Measurements from ENCODE around the gene IKBKE. TPM values are rescaled to one million over a fixed set of nuclear protein-coding genes. Genes with fewer than 3 reads are reported as not detected.
A peak's percentile ranks its signal among the peaks of the same experiment; 100 is the strongest.

Gene IKBKE
- polyA plus RNA-seq, 4 donors, result 4.1 to 8.7 (median 6.9) TPM

- DNase-seq, result no peak
- Histone ChIP-seq H3K9me3 (ENCODE audit: control insufficient read depth in 2 of 2, insufficient read depth in 1 of 2, low read depth in 1 of 2, low read length in 1 of 2) (no peaks in the 10 kb centered on the region), H3K27me3 (ENCODE audit: control insufficient read depth in 3 of 3, insufficient read depth in 3 of 3, low read length in 3 of 3) (no peaks in the 10 kb centered on the region), H3K4me3 (ENCODE audit: low read depth in 1 of 3, low read length in 3 of 3) (no peak overlapping the region), H3K27ac (ENCODE audit: low read depth in 1 of 3, low read length in 2 of 3) (peak overlapping the region in 1 of 3 donors; percentile 18), H3K36me3 (ENCODE audit: control insufficient read depth in 3 of 3, insufficient read depth in 2 of 3, low read depth in 1 of 3, low read length in 3 of 3) (peaks cover 0 to 38% (median 4%) of the 10 kb centered on the region in 3 donors), H3K4me1 (ENCODE audit: control insufficient read depth in 3 of 3, insufficient read depth in 2 of 3, low read depth in 1 of 3, low read length in 2 of 3) (peaks cover 3 to 24% (median 20%) of the 10 kb centered on the region in 3 donors)
- FAIRE-seq, result no peak
- 71 to 85% (median 84%) methylated on average over 2 of the region's 2 CpGs for WGBS, 3 donors
These were observed 1.7 kb downstream of the IKBKE start for GRCh38 chr1:206472024-206472423.

DNA sequence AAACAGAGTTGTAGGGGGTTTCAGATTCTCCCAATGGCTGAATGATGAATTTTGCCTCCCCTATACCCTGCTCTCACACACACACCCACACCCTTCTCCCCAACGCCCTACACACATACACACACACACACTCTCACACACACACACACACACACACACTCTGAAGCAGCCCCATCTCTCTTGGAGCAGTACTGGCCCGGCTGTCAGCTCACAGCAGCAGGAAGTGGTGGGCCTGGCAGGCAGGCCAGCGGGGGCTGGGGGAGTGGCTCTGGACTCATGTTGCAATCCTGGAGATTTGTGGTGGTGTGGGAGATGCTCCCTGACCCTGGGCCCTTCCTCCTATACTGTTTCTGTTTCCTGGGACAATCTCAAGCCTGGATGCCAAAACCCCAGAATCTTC is 2.2 kb downstream of the IKBKE start:
- H3K4me3 ChIP-seq (ENCODE audit: low read depth in 1 of 3, low read length in 3 of 3), result no peak overlapping the region
- H3K36me3 ChIP-seq (ENCODE audit: control insufficient read depth in 3 of 3, insufficient read depth in 2 of 3, low read depth in 1 of 3, low read length in 3 of 3), result peaks cover 0 to 42% (median 4%) of the 10 kb centered on the region in 3 donors
- DNase-seq (no peak), FAIRE-seq (no peak)
- peaks cover 3 to 24% (median 20%) of the 10 kb centered on the region in 3 donors for H3K4me1 ChIP-seq (ENCODE audit: control insufficient read depth in 3 of 3, insufficient read depth in 2 of 3, low read depth in 1 of 3, low read length in 2 of 3)
- no peaks in the 10 kb centered on the region for H3K27me3 ChIP-seq (ENCODE audit: control insufficient read depth in 3 of 3, insufficient read depth in 3 of 3, low read length in 3 of 3)
- no peaks in the 10 kb centered on the region for H3K9me3 ChIP-seq (ENCODE audit: control insufficient read depth in 2 of 2, insufficient read depth in 1 of 2, low read depth in 1 of 2, low read length in 1 of 2)
- H3K27ac ChIP-seq (ENCODE audit: low read depth in 1 of 3, low read length in 2 of 3), result peak overlapping the region in 1 of 3 donors; percentile 29
- WGBS, 3 donors, result 23 to 65% (median 43%) methylated on average over 3 of the region's 3 CpGs

DNA sequence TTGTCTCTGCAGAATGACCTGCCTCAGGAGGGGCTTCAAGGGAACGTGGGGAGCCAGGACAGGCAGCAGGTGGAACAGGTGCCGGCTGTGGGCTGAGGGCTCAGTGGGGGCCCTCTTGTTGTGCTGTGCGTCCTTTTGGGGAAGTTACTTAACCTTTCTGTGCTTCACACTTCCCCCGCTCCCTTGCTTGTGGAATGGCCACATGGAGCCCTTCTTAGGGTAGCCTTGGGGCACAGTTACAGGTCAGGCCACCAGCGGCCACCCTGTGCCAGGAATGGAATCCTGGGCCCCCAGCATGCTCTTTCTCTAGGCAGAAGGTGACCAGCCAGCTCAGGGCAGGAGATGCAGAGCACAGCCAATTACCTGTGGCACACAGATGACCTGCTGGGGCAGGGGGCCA is 2.6 kb downstream of the IKBKE start:
- Histone ChIP-seq H3K4me1 (ENCODE audit: control insufficient read depth in 3 of 3, insufficient read depth in 2 of 3, low read depth in 1 of 3, low read length in 2 of 3) (peaks cover 3 to 22% (median 20%) of the 10 kb centered on the region in 3 donors), H3K9me3 (ENCODE audit: control insufficient read depth in 2 of 2, insufficient read depth in 1 of 2, low read depth in 1 of 2, low read length in 1 of 2) (no peaks in the 10 kb centered on the region), H3K4me3 (ENCODE audit: low read depth in 1 of 3, low read length in 3 of 3) (no peak overlapping the region), H3K27ac (ENCODE audit: low read depth in 1 of 3, low read length in 2 of 3) (peak overlapping the region in 1 of 3 donors; percentile 29), H3K36me3 (ENCODE audit: control insufficient read depth in 3 of 3, insufficient read depth in 2 of 3, low read depth in 1 of 3, low read length in 3 of 3) (peaks cover 0 to 47% (median 4%) of the 10 kb centered on the region in 3 donors), H3K27me3 (ENCODE audit: control insufficient read depth in 3 of 3, insufficient read depth in 3 of 3, low read length in 3 of 3) (no peaks in the 10 kb centered on the region)
- DNase-seq (no peak), FAIRE-seq (no peak)
- WGBS, 3 donors, result 55 to 76% (median 69%) methylated on average over 5 of the region's 5 CpGs

- FAIRE-seq (no peak), DNase-seq (no peak)
- Histone ChIP-seq H3K36me3 (ENCODE audit: control insufficient read depth in 3 of 3, insufficient read depth in 2 of 3, low read depth in 1 of 3, low read length in 3 of 3) (peaks cover 0 to 73% (median 4%) of the 10 kb centered on the region in 3 donors), H3K4me1 (ENCODE audit: control insufficient read depth in 3 of 3, insufficient read depth in 2 of 3, low read depth in 1 of 3, low read length in 2 of 3) (peaks cover 0 to 11% (median 5%) of the 10 kb centered on the region in 3 donors), H3K27ac (ENCODE audit: low read depth in 1 of 3, low read length in 2 of 3) (no peak overlapping the region), H3K27me3 (ENCODE audit: control insufficient read depth in 3 of 3, insufficient read depth in 3 of 3, low read length in 3 of 3) (no peaks in the 10 kb centered on the region), H3K4me3 (ENCODE audit: low read depth in 1 of 3, low read length in 3 of 3) (no peak overlapping the region), H3K9me3 (ENCODE audit: control insufficient read depth in 2 of 2, insufficient read depth in 1 of 2, low read depth in 1 of 2, low read length in 1 of 2) (no peaks in the 10 kb centered on the region)
- WGBS, 3 donors, result 92 to 94% (median 94%) methylated on average over 17 of the region's 17 CpGs
These were observed 5.8 kb downstream of the IKBKE start for GRCh38 chr1:206476058-206476457.

GRCh38 chr1:206476591-206476990 is 6.3 kb downstream of the IKBKE start:
- no peak for FAIRE-seq
- no peak for DNase-seq
- Histone ChIP-seq H3K4me1 (ENCODE audit: control insufficient read depth in 3 of 3, insufficient read depth in 2 of 3, low read depth in 1 of 3, low read length in 2 of 3) (peaks cover 0 to 6% (median under 1%) of the 10 kb centered on the region in 3 donors), H3K4me3 (ENCODE audit: low read depth in 1 of 3, low read length in 3 of 3) (no peak overlapping the region), H3K27ac (ENCODE audit: low read depth in 1 of 3, low read length in 2 of 3) (no peak overlapping the region), H3K36me3 (ENCODE audit: control insufficient read depth in 3 of 3, insufficient read depth in 2 of 3, low read depth in 1 of 3, low read length in 3 of 3) (peaks cover 0 to 78% (median 4%) of the 10 kb centered on the region in 3 donors), H3K27me3 (ENCODE audit: control insufficient read depth in 3 of 3, insufficient read depth in 3 of 3, low read length in 3 of 3) (no peaks in the 10 kb centered on the region), H3K9me3 (ENCODE audit: control insufficient read depth in 2 of 2, insufficient read depth in 1 of 2, low read depth in 1 of 2, low read length in 1 of 2) (no peaks in the 10 kb centered on the region)
- WGBS, 3 donors, result 96 to 98% (median 97%) methylated on average over 14 of the region's 14 CpGs

DNA sequence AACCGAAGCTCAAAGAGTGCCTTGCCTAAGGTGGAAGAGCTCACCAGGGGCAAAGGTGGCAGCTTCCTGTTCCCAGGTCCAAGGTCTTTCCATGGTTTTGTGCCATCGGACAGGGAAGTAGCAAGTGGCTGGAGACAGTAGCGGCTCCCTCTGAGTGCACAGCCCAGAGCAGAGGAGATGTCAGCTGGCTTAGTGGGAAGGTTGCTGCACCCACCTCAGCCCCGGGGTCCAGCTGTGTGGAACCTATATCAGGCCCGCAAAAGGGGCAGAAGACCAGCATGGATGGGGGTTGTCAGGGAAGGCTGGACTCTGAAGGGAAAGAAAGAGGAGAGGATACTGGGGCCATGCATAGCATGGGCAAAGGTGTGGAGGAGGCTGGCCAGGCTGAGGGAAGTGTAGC is 6.8 kb downstream of the IKBKE start:
- Histone ChIP-seq H3K9me3 (ENCODE audit: control insufficient read depth in 2 of 2, insufficient read depth in 1 of 2, low read depth in 1 of 2, low read length in 1 of 2) (no peaks in the 10 kb centered on the region), H3K27me3 (ENCODE audit: control insufficient read depth in 3 of 3, insufficient read depth in 3 of 3, low read length in 3 of 3) (no peaks in the 10 kb centered on the region), H3K4me1 (ENCODE audit: control insufficient read depth in 3 of 3, insufficient read depth in 2 of 3, low read depth in 1 of 3, low read length in 2 of 3) (peaks cover 0 to 6% (median 0%) of the 10 kb centered on the region in 3 donors), H3K4me3 (ENCODE audit: low read depth in 1 of 3, low read length in 3 of 3) (no peak overlapping the region), H3K36me3 (ENCODE audit: control insufficient read depth in 3 of 3, insufficient read depth in 2 of 3, low read depth in 1 of 3, low read length in 3 of 3) (peaks cover 0 to 81% (median 4%) of the 10 kb centered on the region in 3 donors), H3K27ac (ENCODE audit: low read depth in 1 of 3, low read length in 2 of 3) (no peak overlapping the region)
- 60 to 79% (median 74%) methylated on average over 5 of the region's 5 CpGs for WGBS, 3 donors
- FAIRE-seq (no peak), DNase-seq (peak in 1 of 2 donors; percentile 45)

DNA sequence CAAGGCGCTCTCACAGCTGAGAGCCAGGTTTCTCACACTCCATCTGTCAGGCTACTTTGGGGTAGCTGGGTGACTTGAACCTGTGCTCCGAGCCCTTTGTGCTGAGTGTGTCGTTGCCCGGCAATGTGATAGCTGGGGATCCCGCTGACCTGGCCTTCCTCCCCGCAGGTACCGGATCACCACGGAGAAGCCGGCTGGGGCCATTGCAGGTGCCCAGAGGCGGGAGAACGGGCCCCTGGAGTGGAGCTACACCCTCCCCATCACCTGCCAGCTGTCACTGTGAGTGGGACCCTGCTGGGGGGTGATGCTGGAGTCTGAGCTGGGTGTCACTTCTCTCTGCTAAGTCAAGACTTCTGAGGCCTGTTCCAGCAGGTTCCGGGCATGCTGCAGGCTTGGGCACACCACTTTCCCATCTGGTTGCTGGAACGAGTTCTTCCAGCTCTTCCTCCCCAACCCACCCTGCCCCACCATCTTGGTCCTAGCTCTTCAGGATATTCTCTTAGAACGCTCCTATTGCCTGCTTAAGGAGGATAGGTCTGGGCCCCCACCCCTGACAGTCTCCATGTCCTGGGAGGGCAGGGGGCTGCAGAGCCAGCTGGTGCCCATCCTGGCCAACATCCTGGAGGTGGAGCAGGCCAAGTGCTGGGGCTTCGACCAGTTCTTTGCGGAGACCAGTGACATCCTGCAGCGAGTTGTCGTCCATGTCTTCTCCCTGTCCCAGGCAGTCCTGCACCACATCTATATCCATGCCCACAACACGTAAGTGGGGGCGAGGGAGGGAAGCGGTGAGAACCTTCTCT is 7.5 kb downstream of the IKBKE start:
- Histone ChIP-seq H3K4me3 (ENCODE audit: low read depth in 1 of 3, low read length in 3 of 3) (no peak overlapping the region), H3K27ac (ENCODE audit: low read depth in 1 of 3, low read length in 2 of 3) (no peak overlapping the region), H3K9me3 (ENCODE audit: control insufficient read depth in 2 of 2, insufficient read depth in 1 of 2, low read depth in 1 of 2, low read length in 1 of 2) (no peaks in the 10 kb centered on the region), H3K36me3 (ENCODE audit: control insufficient read depth in 3 of 3, insufficient read depth in 2 of 3, low read depth in 1 of 3, low read length in 3 of 3) (peaks cover 0 to 84% (median 4%) of the 10 kb centered on the region in 3 donors), H3K4me1 (ENCODE audit: control insufficient read depth in 3 of 3, insufficient read depth in 2 of 3, low read depth in 1 of 3, low read length in 2 of 3) (peaks cover 0 to 2% (median 0%) of the 10 kb centered on the region in 3 donors), H3K27me3 (ENCODE audit: control insufficient read depth in 3 of 3, insufficient read depth in 3 of 3, low read length in 3 of 3) (no peaks in the 10 kb centered on the region)
- no peak for DNase-seq
- no peak for FAIRE-seq
- WGBS, 3 donors, result 92 to 94% (median 93%) methylated on average over 21 of the region's 21 CpGs

GRCh38 chr1:206478746-206479145 is 8.5 kb downstream of the IKBKE start:
- Histone ChIP-seq H3K4me3 (ENCODE audit: low read depth in 1 of 3, low read length in 3 of 3) (no peak overlapping the region), H3K9me3 (ENCODE audit: control insufficient read depth in 2 of 2, insufficient read depth in 1 of 2, low read depth in 1 of 2, low read length in 1 of 2) (no peaks in the 10 kb centered on the region), H3K27me3 (ENCODE audit: control insufficient read depth in 3 of 3, insufficient read depth in 3 of 3, low read length in 3 of 3) (no peaks in the 10 kb centered on the region), H3K36me3 (ENCODE audit: control insufficient read depth in 3 of 3, insufficient read depth in 2 of 3, low read depth in 1 of 3, low read length in 3 of 3) (peaks cover 0 to 85% (median 6%) of the 10 kb centered on the region in 3 donors), H3K4me1 (ENCODE audit: control insufficient read depth in 3 of 3, insufficient read depth in 2 of 3, low read depth in 1 of 3, low read length in 2 of 3) (no peaks in the 10 kb centered on the region), H3K27ac (ENCODE audit: low read depth in 1 of 3, low read length in 2 of 3) (no peak overlapping the region)
- WGBS, 3 donors, result 92 to 98% (median 93%) methylated on average over 11 of the region's 11 CpGs
- DNase-seq (no peak), FAIRE-seq (no peak)

Measured in small intestine (tissue), 7 donors.